HCT116 (cell line): ENCODE results near the gene ADARB2. TPM values are rescaled to one million over a fixed set of nuclear protein-coding genes. Genes with fewer than 3 reads are reported as not detected.

Experiments
- ATAC-seq: fragments of 200-7000 bp; cut with Tn5 transposase; 2 replicates; pipeline ENCODE4 v1.9.1; 2020; ENCODE audit warnings: mild to moderate bottlenecking, moderate library complexity
- BruUV-seq: library from RNA; stranded (reverse); fragments of 400-500 nt; replicated peaks from 2 replicates; lab custom pipeline; 2021; lab: Mats Ljungman, UMichigan
- CTCF ChIA-PET: fragments of 300-600 bp; sonication (Branson Sonifier 250); formaldehyde crosslinking; loops from one replicate; lab custom pipeline; 2021; ENCODE audit warnings: antibody characterized with exemption; lab: Charles Lee
- POLR2A ChIA-PET: fragments of 300-600, 350-600 bp; sonication (Branson Sonifier 250); formaldehyde crosslinking; loops from one replicate; lab custom pipeline; 2021; ENCODE audit warnings: antibody characterized with exemption; lab: Charles Lee
- RAD21 ChIA-PET, 2 experiments: fragments of 300-600 bp; sonication (Branson Sonifier 250); formaldehyde crosslinking; loops; one replicate each; lab custom pipeline; 2023; ENCODE audit warnings: low total read pairs in 2 of 2; ENCODE audit not compliant: uncharacterized antibody in 2 of 2, unreplicated experiment in 2 of 2, low non-redundant PET in 1 of 2; lab: Charles Lee
- DNase-seq: peaks from one replicate; pipeline ENCODE4 v3.0.0-alpha.2; 2010; ENCODE audit warnings: low read depth, low spot score
- H2AFZ ChIP-seq: fragments of 200-600 bp; shearing (Covaris generic), sonication (generic); 2 replicates; pipeline ENCODE4 v1.6.1; 2017; ENCODE audit warnings: low read depth, mixed run types, mixed read lengths, antibody characterized with exemption, low read length; ENCODE audit not compliant: poor library complexity, severe bottlenecking
- H3K27ac ChIP-seq: 2 replicates; pipeline ENCODE4 v1.5.1; 2012; ENCODE audit warnings: low read depth, low read length
- H3K27me3 ChIP-seq: fragments of 200-600 bp; sonication (generic); 2 replicates; pipeline ENCODE4 v1.6.1; 2016; ENCODE audit warnings: mixed run types, low read length, mixed read lengths; ENCODE audit not compliant: insufficient read depth
- H3K36me3 ChIP-seq, 2 experiments: fragments of 200-500 bp in 1 of 2; fragments of 200-600 bp in 1 of 2; sonication (Bioruptor generic) in 1 of 2; sonication (generic) in 1 of 2; 2 replicates each; pipeline versions ENCODE4 v1.5.1 to v1.6.1; 2014 to 2016; ENCODE audit warnings: low read length in 2 of 2, inconsistent platforms in 1 of 2, mixed read lengths in 1 of 2, mixed run types in 1 of 2; ENCODE audit not compliant: insufficient read depth in 2 of 2, control insufficient read depth in 1 of 2
- H3K4me1 ChIP-seq, 2 experiments: fragments of 200-600 bp in 1 of 2; sonication (generic) in 1 of 2; 2 replicates each; pipeline versions ENCODE4 v1.5.1 to v1.6.1; 2012 to 2017; ENCODE audit warnings: low read length in 2 of 2, inconsistent platforms in 1 of 2, mild to moderate bottlenecking in 1 of 2, mixed read lengths in 1 of 2, mixed run types in 1 of 2, moderate library complexity in 1 of 2; ENCODE audit not compliant: insufficient read depth in 2 of 2, control insufficient read depth in 1 of 2
- H3K4me2 ChIP-seq: fragments of 200-600 bp; sonication (generic); 2 replicates; pipeline ENCODE4 v1.6.1; 2017; ENCODE audit warnings: mixed run types, low read length, mixed read lengths
- H3K4me3 ChIP-seq, 2 experiments: fragments of 200-600 bp in 1 of 2; sonication (generic) in 1 of 2; replicated peaks in 1 of 2; 2 replicates each; pipeline ENCODE4 v1.5.1; 2011 to 2016; ENCODE audit warnings: low read length in 2 of 2, control low read depth in 1 of 2, low read depth in 1 of 2, mild to moderate bottlenecking in 1 of 2, mixed read lengths in 1 of 2, mixed run types in 1 of 2
- H3K79me2 ChIP-seq: fragments of 200-600 bp; sonication (generic); 2 replicates; pipeline ENCODE4 v1.6.1; 2017; ENCODE audit warnings: mild to moderate bottlenecking, mixed run types, low read length, moderate library complexity, mixed read lengths; ENCODE audit not compliant: insufficient read depth
- H3K9ac ChIP-seq: fragments of 200-600 bp; sonication (generic); 2 replicates; pipeline ENCODE4 v1.6.1; 2016; ENCODE audit warnings: low read length, mixed read lengths
- H3K9me2 ChIP-seq: fragments of 200-600 bp; sonication (generic), shearing (Covaris generic); 2 replicates; pipeline ENCODE4 v1.6.1; 2017; ENCODE audit warnings: mixed run types, mild to moderate bottlenecking, moderate library complexity; ENCODE audit not compliant: insufficient read depth
- H3K9me3 ChIP-seq, 2 experiments: fragments of 200-500 bp in 1 of 2; fragments of 200-600 bp in 1 of 2; sonication (Bioruptor generic) in 1 of 2; sonication (generic) in 1 of 2; 2 replicates each; pipeline ENCODE4 v1.6.1; 2014 to 2017; ENCODE audit warnings: low read length in 2 of 2, mixed read lengths in 2 of 2, inconsistent platforms in 1 of 2, low read depth in 1 of 2, mild to moderate bottlenecking in 1 of 2, mixed run types in 1 of 2, moderate library complexity in 1 of 2; ENCODE audit not compliant: control insufficient read depth in 1 of 2, insufficient read depth in 1 of 2
- H4K20me1 ChIP-seq: fragments of 200-600 bp; sonication (generic), shearing (Covaris generic); 2 replicates; pipeline ENCODE4 v1.6.1; 2017; ENCODE audit warnings: mixed run types, mild to moderate bottlenecking, moderate library complexity; ENCODE audit not compliant: insufficient read depth
- ATF3 ChIP-seq: IDR thresholded peaks from 2 replicates; pipeline ENCODE4 v1.6.1; 2012
- CBX3 ChIP-seq: IDR thresholded peaks from 2 replicates; pipeline ENCODE4 v1.6.1; 2012; ENCODE audit warnings: low read depth
- CEBPB ChIP-seq: IDR thresholded peaks from 2 replicates; pipeline ENCODE4 v1.6.1; 2012; ENCODE audit warnings: low read depth
- EGR1 ChIP-seq: IDR thresholded peaks from 2 replicates; pipeline ENCODE4 v1.6.1; 2012; ENCODE audit warnings: low read depth
- ELF1 ChIP-seq: IDR thresholded peaks from 2 replicates; pipeline ENCODE4 v1.6.1; 2012; ENCODE audit warnings: low read depth, borderline replicate concordance
- EZH2 ChIP-seq: fragments of 200-600 bp; sonication (generic); IDR thresholded peaks from 2 replicates; pipeline ENCODE4 v1.6.1; 2017; ENCODE audit warnings: antibody characterized with exemption, mixed run types
- FOSL1 ChIP-seq: IDR thresholded peaks from 2 replicates; pipeline ENCODE4 v1.6.1; 2012; ENCODE audit warnings: low read depth
- POLR2A ChIP-seq: IDR thresholded peaks from 2 replicates; pipeline ENCODE4 v1.7.0; 2011; ENCODE audit warnings: borderline replicate concordance; ENCODE audit not compliant: insufficient read depth, insufficient read length; ENCODE audit errors: extremely low read depth
- POLR2AphosphoS5 ChIP-seq: IDR thresholded peaks from 2 replicates; pipeline ENCODE4 v1.6.1; 2011; ENCODE audit warnings: mild to moderate bottlenecking, low read depth, low read length, moderate library complexity
- RAD21 ChIP-seq: IDR thresholded peaks from 2 replicates; pipeline ENCODE4 v1.6.1; 2012; ENCODE audit warnings: low read depth, mild to moderate bottlenecking
- SIN3A ChIP-seq: IDR thresholded peaks from 2 replicates; pipeline ENCODE4 v1.6.1; 2012; ENCODE audit warnings: low read depth
- SP1 ChIP-seq: IDR thresholded peaks from 2 replicates; pipeline ENCODE4 v1.6.1; 2012; ENCODE audit warnings: low read depth
- TCF7L2 ChIP-seq: IDR thresholded peaks from 2 replicates; pipeline ENCODE4 v1.7.0; 2011; ENCODE audit warnings: borderline replicate concordance, inconsistent platforms; ENCODE audit not compliant: insufficient read depth, insufficient read length; ENCODE audit errors: extremely low read depth
- YY1 ChIP-seq: IDR thresholded peaks from 2 replicates; pipeline ENCODE4 v1.6.1; 2011; ENCODE audit warnings: low read length, low read depth, moderate library complexity, mild to moderate bottlenecking; ENCODE audit not compliant: insufficient replicate concordance; ENCODE audit errors: extremely low read depth
- ZFX ChIP-seq: fragments of 450-650 bp; IDR thresholded peaks from 2 replicates; pipeline ENCODE4 v1.6.1; 2017
- ZNF274 ChIP-seq: fragments of 200-500 bp; sonication (Bioruptor generic); IDR thresholded peaks from 2 replicates; pipeline ENCODE4 v1.6.1; 2014; ENCODE audit warnings: mild to moderate bottlenecking, low read depth, low read length, inconsistent platforms
- intact Hi-C: fragments of 100-400 bp; cut with micrococcal nuclease; formaldehyde crosslinking; loops from 2 replicates; pipeline ENCODE4 v1.10.0; 2022
- total RNA-seq: library from RNA; stranded (reverse); gene quantifications from one replicate; pipeline ENCODE4 v1.2.1, GENCODE V29; 2021; ENCODE audit not compliant: unreplicated experiment
- TF ChIP-seq, protein P1 (sequence below), 3 experiments: fragments of 200-600 bp in 1 of 3; sonication (generic) in 1 of 3; IDR thresholded peaks in 2 of 3; conservative IDR thresholded peaks in 1 of 3; 2 replicates each; pipeline ENCODE4 v1.5.1; 2012 to 2017; ENCODE audit warnings: low read depth in 2 of 3, low read length in 2 of 3, antibody characterized with exemption in 1 of 3, borderline replicate concordance in 1 of 3, control low read depth in 1 of 3, mild to moderate bottlenecking in 1 of 3, mixed read lengths in 1 of 3, mixed run types in 1 of 3, moderate library complexity in 1 of 3; ENCODE audit not compliant: insufficient read depth in 1 of 3
- TF ChIP-seq, protein P2 (sequence below): IDR thresholded peaks from 2 replicates; pipeline ENCODE4 v1.6.1; 2012; ENCODE audit warnings: low read depth
- TF ChIP-seq, protein P3 (sequence below): IDR thresholded peaks from 2 replicates; pipeline ENCODE4 v1.6.1; 2012

Gene ADARB2
- total RNA-seq, 1 experiment from 2014 or later = not detected

DNA sequence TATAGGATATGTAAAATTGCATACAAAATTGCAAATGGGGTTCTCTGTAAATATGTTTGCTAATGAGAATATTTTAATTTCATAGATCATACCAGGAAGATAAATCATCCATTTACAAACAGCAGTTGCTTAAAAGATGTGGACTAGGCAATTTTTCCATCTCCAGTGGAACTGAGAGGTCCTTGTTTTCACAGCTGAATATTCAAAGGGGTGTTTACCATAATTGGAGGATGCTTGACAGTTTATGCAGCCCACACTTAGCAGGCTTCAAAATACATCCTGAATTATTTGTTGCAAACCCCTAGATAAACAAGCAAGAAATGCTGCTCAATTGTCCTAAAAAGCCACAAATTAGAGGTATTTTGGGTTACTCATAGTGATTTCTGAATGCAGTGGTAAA lies 69.9 kb downstream of the ADARB2 start:
- BruUV-seq = no TSS peak
- H2AFZ ChIP-seq = no peak overlapping the region
- no peaks in the 10 kb centered on the region for H3K9me2 ChIP-seq
- RAD21 ChIA-PET = no interaction called here
- H3K4me1 ChIP-seq = no peaks in the 10 kb centered on the region
- CTCF ChIA-PET = no interaction called here
- POLR2A ChIA-PET = no interaction called here
- H4K20me1 ChIP-seq = no peaks in the 10 kb centered on the region
- H3K4me2 ChIP-seq = no peak overlapping the region
- no peaks in the 10 kb centered on the region for H3K36me3 ChIP-seq
- intact Hi-C loops = no loop called here
- ATAC-seq (no peak), DNase-seq (no peak)
- TF ChIP-seq SIN3A (no peak), SP1 (no peak), POLR2AphosphoS5 (no peak), ELF1 (no peak), FOSL1 (no peak), ZFX (no peak), RAD21 (no peak), CBX3 (no peak), EZH2 (no peak), TCF7L2 (no peak), EGR1 (no peak), CEBPB (no peak), YY1 (no peak), POLR2A (no peak), ATF3 (no peak), ZNF274 (no peak)
- TF ChIP-seq, protein P1, sequence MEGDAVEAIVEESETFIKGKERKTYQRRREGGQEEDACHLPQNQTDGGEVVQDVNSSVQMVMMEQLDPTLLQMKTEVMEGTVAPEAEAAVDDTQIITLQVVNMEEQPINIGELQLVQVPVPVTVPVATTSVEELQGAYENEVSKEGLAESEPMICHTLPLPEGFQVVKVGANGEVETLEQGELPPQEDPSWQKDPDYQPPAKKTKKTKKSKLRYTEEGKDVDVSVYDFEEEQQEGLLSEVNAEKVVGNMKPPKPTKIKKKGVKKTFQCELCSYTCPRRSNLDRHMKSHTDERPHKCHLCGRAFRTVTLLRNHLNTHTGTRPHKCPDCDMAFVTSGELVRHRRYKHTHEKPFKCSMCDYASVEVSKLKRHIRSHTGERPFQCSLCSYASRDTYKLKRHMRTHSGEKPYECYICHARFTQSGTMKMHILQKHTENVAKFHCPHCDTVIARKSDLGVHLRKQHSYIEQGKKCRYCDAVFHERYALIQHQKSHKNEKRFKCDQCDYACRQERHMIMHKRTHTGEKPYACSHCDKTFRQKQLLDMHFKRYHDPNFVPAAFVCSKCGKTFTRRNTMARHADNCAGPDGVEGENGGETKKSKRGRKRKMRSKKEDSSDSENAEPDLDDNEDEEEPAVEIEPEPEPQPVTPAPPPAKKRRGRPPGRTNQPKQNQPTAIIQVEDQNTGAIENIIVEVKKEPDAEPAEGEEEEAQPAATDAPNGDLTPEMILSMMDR (IDR thresholded peaks at IDR 0.05 in 2 of 3, conservative IDR thresholded peaks at IDR 0.05 in 1 of 3; ENCODE audit: borderline replicate concordance in 1 of 3, insufficient read depth in 1 of 3, low read depth in 2 of 3, low read length in 2 of 3) = no peak
- TF ChIP-seq, protein P2, sequence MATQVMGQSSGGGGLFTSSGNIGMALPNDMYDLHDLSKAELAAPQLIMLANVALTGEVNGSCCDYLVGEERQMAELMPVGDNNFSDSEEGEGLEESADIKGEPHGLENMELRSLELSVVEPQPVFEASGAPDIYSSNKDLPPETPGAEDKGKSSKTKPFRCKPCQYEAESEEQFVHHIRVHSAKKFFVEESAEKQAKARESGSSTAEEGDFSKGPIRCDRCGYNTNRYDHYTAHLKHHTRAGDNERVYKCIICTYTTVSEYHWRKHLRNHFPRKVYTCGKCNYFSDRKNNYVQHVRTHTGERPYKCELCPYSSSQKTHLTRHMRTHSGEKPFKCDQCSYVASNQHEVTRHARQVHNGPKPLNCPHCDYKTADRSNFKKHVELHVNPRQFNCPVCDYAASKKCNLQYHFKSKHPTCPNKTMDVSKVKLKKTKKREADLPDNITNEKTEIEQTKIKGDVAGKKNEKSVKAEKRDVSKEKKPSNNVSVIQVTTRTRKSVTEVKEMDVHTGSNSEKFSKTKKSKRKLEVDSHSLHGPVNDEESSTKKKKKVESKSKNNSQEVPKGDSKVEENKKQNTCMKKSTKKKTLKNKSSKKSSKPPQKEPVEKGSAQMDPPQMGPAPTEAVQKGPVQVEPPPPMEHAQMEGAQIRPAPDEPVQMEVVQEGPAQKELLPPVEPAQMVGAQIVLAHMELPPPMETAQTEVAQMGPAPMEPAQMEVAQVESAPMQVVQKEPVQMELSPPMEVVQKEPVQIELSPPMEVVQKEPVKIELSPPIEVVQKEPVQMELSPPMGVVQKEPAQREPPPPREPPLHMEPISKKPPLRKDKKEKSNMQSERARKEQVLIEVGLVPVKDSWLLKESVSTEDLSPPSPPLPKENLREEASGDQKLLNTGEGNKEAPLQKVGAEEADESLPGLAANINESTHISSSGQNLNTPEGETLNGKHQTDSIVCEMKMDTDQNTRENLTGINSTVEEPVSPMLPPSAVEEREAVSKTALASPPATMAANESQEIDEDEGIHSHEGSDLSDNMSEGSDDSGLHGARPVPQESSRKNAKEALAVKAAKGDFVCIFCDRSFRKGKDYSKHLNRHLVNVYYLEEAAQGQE = no peak
- TF ChIP-seq, protein P3, sequence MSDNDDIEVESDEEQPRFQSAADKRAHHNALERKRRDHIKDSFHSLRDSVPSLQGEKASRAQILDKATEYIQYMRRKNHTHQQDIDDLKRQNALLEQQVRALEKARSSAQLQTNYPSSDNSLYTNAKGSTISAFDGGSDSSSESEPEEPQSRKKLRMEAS = no peak
- H3K4me3 ChIP-seq = no peak overlapping the region
- H3K9me3 ChIP-seq = no peaks in the 10 kb centered on the region
- H3K27me3 ChIP-seq = peaks cover 10% of the 10 kb centered on the region; the same call in 1 of the 2 replicates
- H3K9ac ChIP-seq = no peak overlapping the region
- H3K79me2 ChIP-seq = no peaks in the 10 kb centered on the region
- no peak overlapping the region for H3K27ac ChIP-seq
